Measurements from ENCODE around the gene ZNF862. TPM values are rescaled to one million over a fixed set of nuclear protein-coding genes. Genes with fewer than 3 reads are reported as not detected.

Gene ZNF862
- total and polyA plus RNA-seq, 9 donors: 11.4 to 29.8 (median 22.7) TPM

- H3K36me3 ChIP-seq: no peaks in the 10 kb centered on the region
- DNase-seq: no peak
- intact Hi-C loops (cut with DNase I): loop anchor here in 1 of 4 donors (5.0 kb wide), 2 partner anchors 58 to 343 kb away; partner anchors contain the start of gene ZNF746
- H3K4me1 ChIP-seq (ENCODE audit: insufficient read depth): peaks cover 3% of the 10 kb centered on the region
- H3K27me3 ChIP-seq: no peaks in the 10 kb centered on the region
- H3K4me3 ChIP-seq: no peak overlapping the region
- WGBS, 3 donors: 95 to 98% (median 96%) methylated on average over 5 of the region's 5 CpGs
- TF ChIP-seq, protein P1, sequence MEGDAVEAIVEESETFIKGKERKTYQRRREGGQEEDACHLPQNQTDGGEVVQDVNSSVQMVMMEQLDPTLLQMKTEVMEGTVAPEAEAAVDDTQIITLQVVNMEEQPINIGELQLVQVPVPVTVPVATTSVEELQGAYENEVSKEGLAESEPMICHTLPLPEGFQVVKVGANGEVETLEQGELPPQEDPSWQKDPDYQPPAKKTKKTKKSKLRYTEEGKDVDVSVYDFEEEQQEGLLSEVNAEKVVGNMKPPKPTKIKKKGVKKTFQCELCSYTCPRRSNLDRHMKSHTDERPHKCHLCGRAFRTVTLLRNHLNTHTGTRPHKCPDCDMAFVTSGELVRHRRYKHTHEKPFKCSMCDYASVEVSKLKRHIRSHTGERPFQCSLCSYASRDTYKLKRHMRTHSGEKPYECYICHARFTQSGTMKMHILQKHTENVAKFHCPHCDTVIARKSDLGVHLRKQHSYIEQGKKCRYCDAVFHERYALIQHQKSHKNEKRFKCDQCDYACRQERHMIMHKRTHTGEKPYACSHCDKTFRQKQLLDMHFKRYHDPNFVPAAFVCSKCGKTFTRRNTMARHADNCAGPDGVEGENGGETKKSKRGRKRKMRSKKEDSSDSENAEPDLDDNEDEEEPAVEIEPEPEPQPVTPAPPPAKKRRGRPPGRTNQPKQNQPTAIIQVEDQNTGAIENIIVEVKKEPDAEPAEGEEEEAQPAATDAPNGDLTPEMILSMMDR (IDR thresholded peaks at IDR 0.05): no peak
- TF ChIP-seq POLR2A (IDR thresholded peaks at IDR 0.05) (no peak), EP300 (IDR thresholded peaks at IDR 0.05) (no peak)
- H3K27ac ChIP-seq: no peak overlapping the region
- no peaks in the 10 kb centered on the region for H3K9me3 ChIP-seq
Measured at GRCh38 chr7:149839933-149840332, 1.8 kb downstream of the ZNF862 start.

- no peak overlapping the region for H3K4me3 ChIP-seq
- DNase-seq: peak in 1 of 5 donors; percentile 8
- WGBS, 3 donors: 81 to 89% (median 84%) methylated on average over 9 of the region's 9 CpGs
- H3K27ac ChIP-seq: no peak overlapping the region
- TF ChIP-seq EP300 (IDR thresholded peaks at IDR 0.05): no peak
- TF ChIP-seq POLR2A (IDR thresholded peaks at IDR 0.05): no peak
- TF ChIP-seq, protein P1 (IDR thresholded peaks at IDR 0.05): no peak
- H3K9me3 ChIP-seq: no peaks in the 10 kb centered on the region
- peaks cover 3% of the 10 kb centered on the region for H3K4me1 ChIP-seq (ENCODE audit: insufficient read depth)
- intact Hi-C loops (cut with DNase I): no loop called here
- no peaks in the 10 kb centered on the region for H3K27me3 ChIP-seq
- H3K36me3 ChIP-seq: no peaks in the 10 kb centered on the region
Measured at GRCh38 chr7:149843566-149843965, 5.4 kb downstream of the ZNF862 start.

DNA sequence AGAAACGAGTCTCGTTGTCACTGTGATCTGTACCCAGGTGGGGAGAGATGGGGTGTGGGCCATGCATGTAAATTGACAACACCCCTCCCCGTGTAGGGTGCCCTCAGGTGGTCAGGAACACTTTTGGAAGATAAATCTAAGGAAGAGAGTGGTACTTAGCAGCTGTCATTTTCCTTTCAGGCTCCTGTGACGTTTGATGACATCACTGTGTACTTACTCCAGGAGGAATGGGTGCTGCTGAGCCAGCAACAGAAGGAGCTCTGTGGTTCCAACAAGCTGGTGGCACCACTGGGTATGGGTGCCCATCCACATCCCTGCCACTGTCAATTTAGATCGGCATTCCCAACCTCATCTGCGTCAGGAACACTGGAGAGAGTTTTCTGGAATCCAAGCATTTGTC lies 6.3 kb downstream of the ZNF862 start:
- Histone ChIP-seq H3K9me3 (no peaks in the 10 kb centered on the region), H3K4me3 (no peak overlapping the region), H3K36me3 (no peaks in the 10 kb centered on the region), H3K27ac (no peak overlapping the region), H3K27me3 (no peaks in the 10 kb centered on the region), H3K4me1 (ENCODE audit: insufficient read depth) (peaks cover 2% of the 10 kb centered on the region)
- intact Hi-C loops (cut with DNase I): no loop called here
- 64 to 70% (median 65%) methylated on average over 6 of the region's 6 CpGs for WGBS, 3 donors
- no peak for DNase-seq
- TF ChIP-seq POLR2A (IDR thresholded peaks at IDR 0.05): no peak
- TF ChIP-seq EP300 (IDR thresholded peaks at IDR 0.05): no peak
- TF ChIP-seq, protein P1 (IDR thresholded peaks at IDR 0.05): no peak

DNA sequence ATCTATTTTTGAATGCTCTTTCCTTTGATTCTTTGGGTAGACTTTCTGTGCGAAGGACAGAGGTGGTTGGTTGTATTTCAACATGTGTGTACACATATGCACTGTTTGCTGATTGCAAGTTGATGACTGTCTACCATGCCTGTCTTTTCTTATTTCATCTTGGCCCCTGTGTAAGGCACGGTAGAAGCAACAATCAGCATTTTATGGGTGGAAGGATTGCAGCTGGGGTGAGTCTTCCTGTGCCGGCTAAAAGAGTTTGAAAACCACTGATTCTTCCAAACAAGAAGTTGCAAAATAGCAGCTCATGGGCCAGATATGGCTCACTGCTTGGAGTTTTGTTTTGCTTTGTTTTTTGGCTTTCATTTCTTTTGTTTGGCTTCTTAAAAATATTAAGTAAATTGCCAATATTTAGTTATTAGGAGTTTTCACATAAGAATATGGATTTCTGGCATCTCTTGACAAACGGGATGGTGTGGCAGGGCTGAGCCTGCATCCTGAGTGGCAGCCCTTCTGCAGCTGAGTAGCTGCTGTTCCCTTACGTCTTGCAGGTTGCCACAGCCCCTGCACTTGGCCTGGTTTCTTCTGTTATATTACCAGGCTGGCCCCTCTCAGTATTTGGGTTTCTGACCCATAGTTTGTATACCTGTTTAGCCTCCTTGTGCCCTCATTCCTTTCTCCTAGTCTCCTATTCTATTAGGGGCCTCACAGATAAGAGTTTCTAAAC lies 7.2 kb downstream of the ZNF862 start:
- no peaks in the 10 kb centered on the region for H3K4me1 ChIP-seq (ENCODE audit: insufficient read depth)
- peak in 1 of 5 donors; percentile 4 for DNase-seq
- intact Hi-C loops (cut with DNase I): no loop called here
- TF ChIP-seq, protein P1 (IDR thresholded peaks at IDR 0.05): no peak
- no peak for TF ChIP-seq POLR2A (IDR thresholded peaks at IDR 0.05)
- TF ChIP-seq EP300 (IDR thresholded peaks at IDR 0.05): no peak
- no peaks in the 10 kb centered on the region for H3K36me3 ChIP-seq
- H3K4me3 ChIP-seq: no peak overlapping the region
- H3K27me3 ChIP-seq: no peaks in the 10 kb centered on the region
- 41 to 44% (median 42%) methylated on average over 5 of the region's 5 CpGs for WGBS, 3 donors
- H3K27ac ChIP-seq: no peak overlapping the region
- H3K9me3 ChIP-seq: no peaks in the 10 kb centered on the region
